Body of pancreas (tissue), 4 donors: Measurements from ENCODE around the gene SMPDL3A. TPM values are rescaled to one million over a fixed set of nuclear protein-coding genes. Genes with fewer than 3 reads are reported as not detected.

Experiments used
- ATAC-seq: fragments of 150-250 bp; one replicate; pipeline ENCODE4 v1.9.1; 2016
- DNase-seq, 4 donors: peaks; one replicate each; pipeline ENCODE4 v3.0.0-alpha.2; 2019
- H3K27ac ChIP-seq, 4 donors: fragments of 200-600 bp; sonication (generic); 1 replicate in 3 of 4; 2 replicates in 1 of 4; pipeline versions ENCODE4 v1.5.1 to v1.6.1; 2016 to 2019; ENCODE audit warnings: mild to moderate bottlenecking in 1 of 4, mixed read lengths in 1 of 4, moderate library complexity in 1 of 4
- H3K27me3 ChIP-seq, 2 donors: fragments of 200-600 bp; sonication (generic); one replicate each; pipeline ENCODE4 v1.6.0; 2016; ENCODE audit warnings: mild to moderate bottlenecking in 1 of 2
- H3K36me3 ChIP-seq, 2 donors: fragments of 200-600 bp; sonication (generic); replicated peaks in 1 of 2; 2 replicates each; pipeline ENCODE4 v1.5.1; 2016; ENCODE audit warnings: low read depth in 2 of 2; ENCODE audit not compliant: insufficient read depth in 1 of 2
- H3K4me1 ChIP-seq: fragments of 200-600 bp; sonication (generic); one replicate; pipeline ENCODE4 v1.6.0; 2016
- H3K4me3 ChIP-seq, 2 donors: fragments of 200-600 bp; sonication (generic); 1 replicate in 1 of 2; 2 replicates in 1 of 2; pipeline ENCODE4 v1.5.1; 2016 to 2019
- H3K9me3 ChIP-seq, 3 donors: fragments of 200-600 bp; sonication (generic); 1 replicate in 2 of 3; 2 replicates in 1 of 3; pipeline ENCODE4 v1.5.1; 2016
- CTCF ChIP-seq, 7 experiments: fragments of 450-650 bp in 4 of 7; fragments of 200-600 bp in 3 of 7; sonication (generic) in 3 of 7; IDR thresholded peaks; one replicate each; pipeline ENCODE4 v1.5.1; 2016 to 2019; ENCODE audit warnings: antibody characterized with exemption in 7 of 7
- POLR2A ChIP-seq, 3 donors: fragments of 450-650 bp; IDR thresholded peaks; one replicate each; pipeline ENCODE4 v1.6.1; 2016; ENCODE audit warnings: antibody characterized with exemption in 3 of 3, mild to moderate bottlenecking in 2 of 3
- WGBS, 2 donors: methylation state at CpG; one replicate each; pipeline ENCODE4 v1.1.5; 2017; 5-methylcytosine and 5-hydroxymethylcytosine counted together
- intact Hi-C: fragments of 100-400 bp; cut with DNase I; formaldehyde crosslinking; loops from one replicate; pipeline ENCODE4 v1.15.1; 2023
- total RNA-seq, 2 donors: library from RNA; depleted of rRNA; stranded (reverse); fragments of >200 nt; gene quantifications; one replicate each; pipeline ENCODE4 v1.1.0, GENCODE V29; 2016

SMPDL3A gene
- total RNA-seq, 2 donors from 2014 or later, result 11.5 to 21.3 TPM

DNA sequence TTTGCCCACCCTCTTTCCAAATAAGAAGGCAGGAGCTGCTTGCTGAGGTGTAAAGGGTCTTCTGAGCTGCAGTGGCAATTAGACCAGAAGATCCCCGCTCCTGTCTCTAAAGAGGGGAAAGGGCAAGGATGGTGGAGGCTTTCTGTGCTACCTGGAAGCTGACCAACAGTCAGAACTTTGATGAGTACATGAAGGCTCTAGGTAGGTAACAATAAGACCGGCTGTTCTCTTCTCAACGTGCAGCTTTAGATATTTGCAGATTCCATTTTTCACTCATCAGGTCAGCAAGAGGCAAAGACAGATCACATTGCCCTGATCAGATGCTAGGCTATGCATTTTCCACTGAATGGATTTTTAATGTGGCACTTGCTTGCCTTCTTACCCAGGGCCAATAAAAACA is 9.4 kb upstream of the SMPDL3A start, which contains the start of gene FABP7:
Gene FABP7, plus strand, starts transcription at position 50 of the 400 bp plus-strand sequence. Its CDS starts 79 bp downstream, at position 129.
- H3K27ac ChIP-seq, result no peak within 1 kb of the TSS

DNA sequence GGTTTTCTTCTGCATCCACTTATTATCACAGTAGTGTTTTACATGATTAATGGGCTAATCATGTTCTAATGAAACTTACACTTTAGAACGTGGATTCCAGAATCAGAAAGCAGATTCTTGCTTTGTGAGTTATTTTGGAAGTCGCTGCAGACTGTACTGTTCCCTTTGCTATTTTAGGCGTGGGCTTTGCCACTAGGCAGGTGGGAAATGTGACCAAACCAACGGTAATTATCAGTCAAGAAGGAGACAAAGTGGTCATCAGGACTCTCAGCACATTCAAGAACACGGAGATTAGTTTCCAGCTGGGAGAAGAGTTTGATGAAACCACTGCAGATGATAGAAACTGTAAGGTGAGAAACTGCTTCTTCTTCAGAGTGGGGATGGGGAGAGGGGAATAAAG is 8.9 kb upstream of the SMPDL3A start:
- DNase-seq (no peak), ATAC-seq (no peak)
- Histone ChIP-seq H3K27ac (no peak overlapping the region), H3K4me1 (no peaks in the 10 kb centered on the region), H3K36me3 (no peaks in the 10 kb centered on the region), H3K9me3 (no peaks in the 10 kb centered on the region), H3K4me3 (no peak overlapping the region), H3K27me3 (no peaks in the 10 kb centered on the region)
- TF ChIP-seq POLR2A (IDR thresholded peaks at IDR 0.05), result no peak
- 56 to 62% methylated on average over 5 of the region's 5 CpGs for WGBS, 2 donors
- intact Hi-C loops, result no loop called here

More for the DNA sequence above, 9.4 kb upstream of the SMPDL3A start, which contains the start of gene FABP7:
- Histone ChIP-seq H3K27me3 (no peaks in the 10 kb centered on the region), H3K36me3 (no peaks in the 10 kb centered on the region), H3K4me3 (no peak within 1 kb of the TSS), H3K4me1 (no peaks in the 10 kb centered on the region), H3K9me3 (no peaks in the 10 kb centered on the region)
- TF ChIP-seq POLR2A (IDR thresholded peaks at IDR 0.05) (no peak), CTCF (IDR thresholded peaks at IDR 0.05) (no peak)
- ATAC-seq (no peak), DNase-seq (no peak)
- WGBS, 2 donors, result 57 to 67% methylated on average over 3 of the region's 3 CpGs
- intact Hi-C loops, result no loop called here

GRCh38 chr6:122781716-122782115 is 7.3 kb upstream of the SMPDL3A start:
- Histone ChIP-seq H3K27me3 (no peaks in the 10 kb centered on the region), H3K9me3 (no peaks in the 10 kb centered on the region), H3K27ac (no peak overlapping the region), H3K36me3 (no peaks in the 10 kb centered on the region), H3K4me3 (no peak overlapping the region), H3K4me1 (no peaks in the 10 kb centered on the region)
- DNase-seq (no peak), ATAC-seq (no peak)
- intact Hi-C loops, result no loop called here
- TF ChIP-seq CTCF (IDR thresholded peaks at IDR 0.05) (no peak), POLR2A (IDR thresholded peaks at IDR 0.05) (no peak)
- 88 to 93% methylated on average over 7 of the region's 7 CpGs for WGBS, 2 donors

DNA sequence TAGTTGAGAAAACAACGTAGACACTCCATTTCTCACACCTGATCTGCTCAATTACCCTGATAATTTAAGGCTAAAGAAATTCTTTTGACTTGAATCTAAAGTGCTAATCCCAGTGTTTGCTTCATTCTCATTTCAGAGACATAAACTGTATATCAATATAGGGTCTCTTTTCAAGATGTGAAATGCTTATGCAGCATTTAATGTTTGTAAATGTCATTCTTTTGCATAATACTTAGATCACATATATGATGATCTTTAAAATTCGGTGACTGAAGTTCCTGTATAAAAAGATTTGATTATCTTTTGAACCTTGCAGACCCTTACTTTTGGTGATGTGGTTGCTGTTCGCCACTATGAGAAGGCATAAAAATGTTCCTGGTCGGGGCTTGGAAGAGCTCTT is 5.7 kb upstream of the SMPDL3A start:
- DNase-seq, result no peak
- 76 to 78% methylated on average over 4 of the region's 4 CpGs for WGBS, 2 donors
- no peak for ATAC-seq
- Histone ChIP-seq H3K27ac (no peak overlapping the region), H3K4me3 (no peak overlapping the region), H3K4me1 (peaks cover 7% of the 10 kb centered on the region), H3K9me3 (no peaks in the 10 kb centered on the region), H3K27me3 (no peaks in the 10 kb centered on the region), H3K36me3 (no peaks in the 10 kb centered on the region)
- TF ChIP-seq POLR2A (IDR thresholded peaks at IDR 0.05), result no peak
- no peak for TF ChIP-seq CTCF (IDR thresholded peaks at IDR 0.05)
- intact Hi-C loops, result no loop called here

- ATAC-seq (no peak), DNase-seq (no peak)
- no peaks in the 10 kb centered on the region for H3K9me3 ChIP-seq
- no peak overlapping the region for H3K4me3 ChIP-seq
- no peak overlapping the region for H3K27ac ChIP-seq
- TF ChIP-seq POLR2A (IDR thresholded peaks at IDR 0.05), result no peak
- no peak for TF ChIP-seq CTCF (IDR thresholded peaks at IDR 0.05)
- intact Hi-C loops, result no loop called here
- no peaks in the 10 kb centered on the region for H3K27me3 ChIP-seq
- peaks cover 18% of the 10 kb centered on the region for H3K4me1 ChIP-seq
- H3K36me3 ChIP-seq, result no peaks in the 10 kb centered on the region
- 92 to 96% methylated on average over 1 of the region's 1 CpG for WGBS, 2 donors
These were observed 3.2 kb upstream of the SMPDL3A start for GRCh38 chr6:122785891-122786290.
